ACC112 (cell line): ENCODE results near the gene ZNF738.
"Not testable (repeated sequence)": the region's sequence is repeated elsewhere in the genome, so short reads cannot be mapped to it uniquely, and the experiment has no call there.

ENCODE experiments used
- H2AFZ ChIP-seq: fragments of 200-600 bp; sonication (generic); one replicate; pipeline ENCODE4 v1.6.0; 2017; ENCODE audit warnings: antibody characterized with exemption, low read length; ENCODE audit not compliant: unreplicated experiment
- H3K27ac ChIP-seq: fragments of 200-600 bp; sonication (generic); 2 replicates; pipeline ENCODE4 v1.5.1; 2014; ENCODE audit warnings: low read depth, mild to moderate bottlenecking, antibody characterized with exemption, low read length, moderate library complexity
- H3K27me3 ChIP-seq: fragments of 200-600 bp; sonication (generic); 2 replicates; pipeline ENCODE4 v1.6.1; 2014; ENCODE audit warnings: mild to moderate bottlenecking, antibody characterized with exemption, low read length, moderate library complexity, mixed read lengths; ENCODE audit not compliant: insufficient read depth
- H3K36me3 ChIP-seq: fragments of 200-600 bp; sonication (generic); 2 replicates; pipeline ENCODE4 v1.6.1; 2016; ENCODE audit warnings: mild to moderate bottlenecking, antibody characterized with exemption, low read length, moderate library complexity, mixed read lengths; ENCODE audit not compliant: insufficient read depth
- H3K4me1 ChIP-seq: fragments of 200-600 bp; sonication (generic); one replicate; pipeline ENCODE4 v1.6.1; 2016; ENCODE audit warnings: low read length, mixed read lengths; ENCODE audit not compliant: insufficient read depth, unreplicated experiment, control insufficient read depth
- H3K4me3 ChIP-seq: fragments of 200-600 bp; sonication (generic); 2 replicates; pipeline ENCODE4 v1.5.1; 2014; ENCODE audit warnings: mild to moderate bottlenecking, low read depth, low read length
- H3K79me2 ChIP-seq: fragments of 200-600 bp; sonication (generic); one replicate; pipeline ENCODE4 v1.6.0; 2016; ENCODE audit warnings: low read length; ENCODE audit not compliant: control insufficient read depth, unreplicated experiment, insufficient read depth

The ZNF738 gene

GRCh38 chr19:21358768-21359451, at the start of gene ZNF738:
TSS of gene ZNF738 (plus strand) at chr19:21359000. CDS start at chr19:21359141, 141 bp downstream.
- H3K4me3 ChIP-seq, result peak within 1 kb of the TSS; percentile 85
- H3K27ac ChIP-seq, result peak within 1 kb of the TSS; percentile 78
- H2AFZ ChIP-seq, result peak within 1 kb of the TSS; percentile 53
- peaks cover 19% of the 10 kb centered on the region for H3K36me3 ChIP-seq
- no peaks in the 10 kb centered on the region for H3K4me1 ChIP-seq
- peaks cover 25% of the 10 kb centered on the region for H3K79me2 ChIP-seq
- H3K27me3 ChIP-seq, result no peaks in the 10 kb centered on the region

DNA sequence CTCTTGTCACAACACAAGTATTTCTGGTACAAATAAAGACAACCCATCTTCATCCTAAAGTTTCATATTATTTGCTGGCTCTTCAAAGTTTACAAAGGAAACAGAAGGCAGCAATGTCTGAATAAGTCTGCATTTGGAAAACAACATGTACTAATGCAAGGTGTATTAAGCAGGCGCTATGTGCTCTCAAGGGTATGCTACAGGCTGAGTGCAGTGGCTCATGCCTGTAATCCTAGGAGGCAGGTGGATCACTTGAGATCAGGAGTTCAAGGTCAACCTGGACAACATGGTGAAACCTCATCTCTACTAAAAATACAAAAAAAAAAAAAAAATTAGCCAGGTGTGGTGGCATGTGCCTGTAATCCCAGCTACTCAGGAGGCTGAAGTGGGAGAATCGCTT, 46.0 kb upstream of the ZNF738 start:
- H2AFZ ChIP-seq, H3K27me3 ChIP-seq, H3K4me3 ChIP-seq, H3K27ac ChIP-seq, H3K4me1 ChIP-seq, H3K36me3 ChIP-seq: not testable (repeated sequence)
- H3K79me2 ChIP-seq, result peaks cover 35% of the 10 kb centered on the region

GRCh38 chr19:21314676-21315075, 44.1 kb upstream of the ZNF738 start:
- no peak overlapping the region for H3K4me3 ChIP-seq
- no peak overlapping the region for H3K27ac ChIP-seq
- H3K79me2 ChIP-seq, result peaks cover 47% of the 10 kb centered on the region
- H3K36me3 ChIP-seq, result no peaks in the 10 kb centered on the region
- H3K4me1 ChIP-seq, result peaks cover 7% of the 10 kb centered on the region
- no peaks in the 10 kb centered on the region for H3K27me3 ChIP-seq
- no peak overlapping the region for H2AFZ ChIP-seq

- Histone ChIP-seq H3K4me1 (peaks cover 15% of the 10 kb centered on the region), H3K4me3 (no peak overlapping the region), H3K27ac (no peak overlapping the region), H3K27me3 (no peaks in the 10 kb centered on the region), H3K79me2 (peaks cover 53% of the 10 kb centered on the region), H3K36me3 (no peaks in the 10 kb centered on the region), H2AFZ (no peak overlapping the region)
These were observed 41.0 kb upstream of the ZNF738 start for GRCh38 chr19:21317821-21318220.

DNA sequence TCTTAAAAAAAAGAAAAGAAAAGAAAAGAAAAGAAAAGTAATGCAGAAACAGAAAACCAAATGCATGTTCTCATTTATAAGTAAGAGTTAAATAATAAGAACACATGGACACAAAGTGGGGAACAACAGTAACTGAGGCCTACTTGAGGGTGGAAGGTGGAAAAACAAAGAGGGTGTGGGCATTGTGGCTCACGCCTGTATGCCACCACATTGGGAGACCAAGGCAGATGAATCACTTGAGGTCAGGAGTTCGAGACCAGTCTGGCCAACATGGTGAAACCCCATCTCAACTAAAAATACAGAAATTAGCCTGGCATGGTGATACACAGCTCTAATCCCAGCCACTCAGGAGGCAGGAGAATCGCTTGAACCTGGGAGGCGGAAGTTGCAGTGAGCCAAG, 37.7 kb upstream of the ZNF738 start:
- no peak overlapping the region for H3K4me3 ChIP-seq
- H3K4me1 ChIP-seq, result peaks cover 8% of the 10 kb centered on the region
- no peak overlapping the region for H2AFZ ChIP-seq
- H3K36me3 ChIP-seq, result peaks cover 6% of the 10 kb centered on the region; the same call in 1 of the 2 replicates
- H3K27me3 ChIP-seq, result no peaks in the 10 kb centered on the region
- no peak overlapping the region for H3K27ac ChIP-seq
- peaks cover 70% of the 10 kb centered on the region for H3K79me2 ChIP-seq

DNA sequence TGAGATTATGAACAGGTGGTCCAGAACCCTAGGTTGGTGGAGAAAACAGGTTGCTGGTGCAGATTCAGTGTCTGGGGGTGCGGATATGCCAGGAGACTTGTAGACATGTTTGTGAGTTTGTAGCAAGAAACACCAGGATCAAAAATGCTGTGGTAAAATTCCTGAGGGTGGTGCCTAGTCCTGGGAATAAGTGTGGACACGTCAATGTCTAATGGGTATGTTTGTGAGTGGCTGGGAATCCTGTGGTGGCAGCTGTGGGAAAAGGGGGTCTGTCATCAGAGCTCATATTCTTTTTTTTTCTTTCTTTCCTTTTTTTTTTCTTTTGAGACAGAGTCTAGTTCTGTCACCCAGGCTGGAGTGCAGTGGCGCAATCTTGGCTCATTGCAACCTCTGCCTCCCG, 36.8 kb upstream of the ZNF738 start:
- Histone ChIP-seq H3K4me3 (no peak overlapping the region), H3K36me3 (peaks cover 11% of the 10 kb centered on the region; the same call in 1 of the 2 replicates), H3K27ac (no peak overlapping the region), H2AFZ (no peak overlapping the region), H3K79me2 (peaks cover 75% of the 10 kb centered on the region), H3K27me3 (no peaks in the 10 kb centered on the region), H3K4me1 (peaks cover 8% of the 10 kb centered on the region)

DNA sequence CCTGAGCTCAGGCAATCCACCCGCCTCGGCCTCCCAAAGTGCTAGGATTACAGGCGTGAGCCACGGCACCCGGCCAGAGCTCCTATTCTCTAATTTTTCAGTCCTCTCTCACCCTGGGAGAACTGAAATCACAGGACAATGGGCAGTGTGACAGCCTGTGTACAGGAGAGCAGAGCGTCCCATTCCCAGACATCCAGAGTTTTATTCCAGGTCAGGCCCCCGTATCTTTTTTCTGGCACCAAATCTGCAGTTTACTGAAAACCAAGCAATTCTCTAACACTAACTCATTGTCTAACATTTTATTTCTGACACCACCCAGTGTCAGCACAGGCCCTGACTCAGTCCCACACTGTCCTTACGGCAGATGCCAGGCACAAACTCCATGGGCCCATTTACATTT, 36.3 kb upstream of the ZNF738 start:
- no peak overlapping the region for H2AFZ ChIP-seq
- H3K27ac ChIP-seq, result no peak overlapping the region
- no peak overlapping the region for H3K4me3 ChIP-seq
- H3K36me3 ChIP-seq, result peaks cover 11% of the 10 kb centered on the region; the same call in 1 of the 2 replicates
- H3K4me1 ChIP-seq, result peaks cover 9% of the 10 kb centered on the region
- no peaks in the 10 kb centered on the region for H3K27me3 ChIP-seq
- peaks cover 72% of the 10 kb centered on the region for H3K79me2 ChIP-seq

GRCh38 chr19:21323000-21323399, 35.8 kb upstream of the ZNF738 start:
- Histone ChIP-seq H2AFZ (no peak overlapping the region), H3K27ac (no peak overlapping the region), H3K36me3 (peaks cover 11% of the 10 kb centered on the region; the same call in 1 of the 2 replicates), H3K4me3 (no peak overlapping the region), H3K79me2 (peaks cover 72% of the 10 kb centered on the region), H3K27me3 (no peaks in the 10 kb centered on the region), H3K4me1 (peaks cover 13% of the 10 kb centered on the region)

GRCh38 chr19:21326169-21326568, 32.6 kb upstream of the ZNF738 start:
- Histone ChIP-seq H2AFZ (no peak overlapping the region), H3K4me3 (no peak overlapping the region), H3K4me1 (peaks cover 12% of the 10 kb centered on the region), H3K36me3 (peaks cover 11% of the 10 kb centered on the region; the same call in 1 of the 2 replicates), H3K27ac (no peak overlapping the region), H3K79me2 (peaks cover 61% of the 10 kb centered on the region), H3K27me3 (no peaks in the 10 kb centered on the region)

GRCh38 chr19:21328406-21328805, 30.4 kb upstream of the ZNF738 start:
- Histone ChIP-seq H3K4me1 (peaks cover 6% of the 10 kb centered on the region), H3K27me3 (no peaks in the 10 kb centered on the region), H3K4me3 (peak overlapping the region; percentile 100), H3K79me2 (peaks cover 42% of the 10 kb centered on the region), H2AFZ (peak overlapping the region; percentile 98), H3K27ac (peak overlapping the region; percentile 92), H3K36me3 (peaks cover 11% of the 10 kb centered on the region; the same call in 1 of the 2 replicates)
